Activated naive CD4-positive, alpha-beta T cell treated with Interleukin-2 at 50 U/mL for 16 hours (primary cell): Measurements from ENCODE around the gene TRPV3.
"Not testable (repeated sequence)": the region's sequence is repeated elsewhere in the genome, so short reads cannot be mapped to it uniquely, and the experiment has no call there.

ENCODE experiments used
- DNase-seq: peaks from one replicate; pipeline ENCODE4 v3.0.0-alpha.2; 2020

The TRPV3 gene

DNA sequence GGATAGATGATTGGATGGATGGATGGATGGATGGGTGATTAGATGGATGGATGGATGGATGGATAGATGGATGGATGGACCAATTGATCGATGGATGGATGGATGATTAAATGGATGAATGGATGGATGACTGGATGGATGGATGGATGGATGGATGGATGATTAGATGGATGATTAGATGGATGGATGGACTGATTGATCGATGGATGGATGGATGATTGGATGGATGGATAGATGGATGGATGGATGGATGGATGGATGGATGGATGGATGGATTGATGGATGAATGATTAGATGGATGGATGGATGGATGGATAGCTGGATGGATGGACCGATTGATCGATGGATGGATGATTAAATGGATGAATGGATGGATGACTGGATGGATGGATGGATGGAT, 38.1 kb downstream of the TRPV3 start:
- not testable (repeated sequence) for DNase-seq

DNA sequence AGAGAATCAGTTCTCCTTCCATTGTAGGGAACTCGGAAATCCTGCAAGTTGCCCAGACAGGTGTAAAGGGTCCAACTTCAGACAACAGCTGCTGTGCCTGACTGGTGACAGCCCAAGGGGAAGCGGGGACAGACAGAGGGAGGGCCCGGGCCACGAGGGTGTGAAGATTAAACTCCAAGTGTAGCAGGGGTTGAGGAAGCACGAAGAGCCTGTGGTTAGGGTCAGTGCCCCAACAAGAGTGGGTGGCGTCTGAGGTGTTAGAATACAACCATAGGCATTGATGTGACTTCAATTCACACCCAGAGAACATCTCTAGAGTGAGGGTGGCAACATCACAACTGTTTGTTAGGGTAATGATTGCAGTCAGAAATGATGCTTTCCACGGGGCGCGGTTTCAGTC, 42.7 kb downstream of the TRPV3 start:
- no peak for DNase-seq

DNA sequence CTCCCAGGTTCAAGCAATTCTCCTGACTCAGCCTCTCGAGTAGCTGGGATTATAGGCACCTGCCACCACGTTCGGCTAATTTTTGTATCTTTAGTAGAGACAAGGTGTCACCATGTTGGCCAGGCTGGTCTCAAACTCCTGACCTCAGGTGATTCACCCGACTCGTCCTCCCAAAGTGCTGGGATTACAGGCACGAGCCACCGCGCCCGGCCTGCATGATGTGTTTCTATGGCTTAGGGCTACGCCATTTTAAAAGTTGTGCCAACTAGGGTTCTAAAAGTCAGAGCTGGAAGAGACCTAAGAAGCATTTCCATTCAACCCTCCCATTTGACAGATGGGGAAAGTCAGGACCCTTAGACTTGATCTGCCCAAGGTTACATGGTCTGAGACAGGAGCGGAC, 43.4 kb downstream of the TRPV3 start:
- DNase-seq, result not testable (repeated sequence)

DNA sequence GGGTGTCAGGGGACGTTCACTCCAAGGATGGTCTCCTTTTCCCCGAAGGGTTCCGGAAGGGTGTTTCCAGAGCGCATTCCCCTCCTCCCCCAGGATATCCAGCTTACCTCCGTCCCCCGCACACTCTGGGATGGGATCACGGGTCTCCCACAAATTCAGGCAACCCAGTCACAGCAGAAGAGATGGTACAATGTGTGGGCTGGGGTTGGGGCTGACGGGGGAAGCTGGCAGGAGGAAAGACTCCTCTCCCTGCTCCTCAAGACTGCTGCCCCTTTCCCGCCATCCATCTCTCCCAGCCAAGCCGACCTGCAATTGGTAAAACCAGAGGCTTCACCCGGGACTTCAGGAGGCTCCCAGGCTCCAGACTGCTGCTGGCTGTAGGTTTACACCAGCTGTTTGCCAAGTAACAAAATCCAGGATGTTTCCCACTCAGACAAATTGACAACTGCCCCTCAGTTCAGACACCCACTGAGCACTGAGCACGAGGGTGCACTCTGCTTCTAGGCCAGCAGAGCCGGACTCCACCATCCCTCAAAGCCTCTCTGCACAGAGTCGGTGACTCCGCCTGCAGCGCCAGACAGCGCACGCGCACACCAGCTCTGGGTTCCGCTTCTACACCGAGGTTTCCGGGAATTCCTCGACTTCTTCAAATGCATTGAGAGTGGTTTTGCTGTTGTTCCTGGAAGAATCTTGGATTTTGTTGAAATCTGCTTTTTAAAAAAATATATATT, 44.1 kb downstream of the TRPV3 start:
- no peak for DNase-seq

DNA sequence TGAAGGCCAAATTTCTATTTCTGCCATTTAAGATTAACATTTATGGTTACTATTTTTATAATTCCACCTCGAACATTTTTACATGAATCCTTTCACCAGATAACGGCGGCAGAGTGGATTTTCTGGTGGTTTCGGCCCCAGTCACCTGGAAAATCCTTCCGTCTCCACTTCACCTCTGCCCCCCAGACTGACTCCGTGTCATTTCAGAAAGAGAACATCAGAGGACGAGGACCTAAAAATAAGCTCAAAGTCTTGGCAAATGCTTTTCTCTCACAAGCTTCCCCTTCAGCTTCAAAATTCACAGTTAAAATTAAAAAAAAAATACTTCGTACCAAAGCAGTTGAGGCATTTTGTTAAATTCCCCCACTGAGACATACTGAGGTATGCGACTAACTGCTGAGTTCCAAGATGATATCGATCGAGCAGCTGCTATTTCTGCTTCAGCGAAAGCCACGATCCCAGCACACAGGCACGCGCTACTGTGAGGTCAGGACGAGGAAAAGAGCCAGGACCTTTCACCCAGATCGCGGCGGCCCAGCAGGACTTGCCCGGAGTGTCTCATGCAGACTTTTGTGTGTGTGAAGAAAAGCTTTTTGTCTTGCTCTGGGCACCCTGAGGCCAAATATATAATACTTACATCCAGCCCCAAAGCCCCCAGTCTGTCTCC, 45.0 kb downstream of the TRPV3 start:
- no peak for DNase-seq

DNA sequence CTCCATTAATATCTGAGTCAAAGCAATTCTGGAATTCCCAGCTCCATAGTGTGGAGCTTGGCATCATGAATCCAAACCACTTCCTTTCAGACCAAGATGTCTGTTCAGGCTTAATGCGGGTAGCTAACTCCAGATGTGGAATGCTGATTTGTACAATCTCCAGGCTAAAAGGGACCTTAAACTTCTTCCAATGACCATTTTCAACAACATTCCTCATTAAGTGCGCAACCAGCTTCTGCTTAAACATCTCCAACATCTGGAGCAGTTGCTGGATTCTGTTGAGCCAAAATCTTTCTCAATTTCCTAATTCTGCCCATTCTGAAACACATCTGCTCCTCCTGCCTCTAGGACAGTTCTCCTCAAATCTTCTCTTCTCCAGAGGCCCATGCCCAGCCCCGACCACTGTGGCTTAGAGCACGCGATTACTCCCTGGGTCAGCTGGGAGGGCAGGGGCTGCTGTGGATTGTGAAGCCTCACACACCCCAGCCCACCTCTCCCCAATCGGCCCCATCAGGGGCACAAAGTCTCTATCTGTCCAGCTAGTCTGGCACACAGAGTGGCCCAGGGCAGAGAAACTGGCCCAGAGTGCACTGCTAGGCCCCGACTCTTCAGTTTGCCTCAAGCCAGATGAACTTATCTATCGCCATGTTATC, 45.6 kb downstream of the TRPV3 start:
- no peak for DNase-seq

DNA sequence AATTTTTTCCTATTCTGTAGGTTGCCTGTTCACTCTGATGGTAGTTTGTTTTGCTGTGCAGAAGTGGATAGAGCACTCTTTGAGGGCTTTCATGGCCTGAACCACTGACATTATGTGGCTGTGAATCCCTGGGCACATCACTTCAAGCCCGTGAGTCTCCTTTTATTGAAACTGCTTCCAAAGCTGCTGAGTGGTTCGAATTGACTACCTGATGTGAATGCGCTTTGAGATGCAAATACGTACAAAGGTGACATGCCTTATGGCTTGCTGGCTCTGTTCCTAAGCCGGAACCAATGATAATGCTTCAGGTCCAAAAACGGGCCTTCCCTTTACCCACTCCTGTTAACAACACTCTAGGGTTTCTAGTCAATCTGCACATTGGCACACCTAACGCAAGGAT, 47.5 kb downstream of the TRPV3 start:
- DNase-seq, result no peak

DNA sequence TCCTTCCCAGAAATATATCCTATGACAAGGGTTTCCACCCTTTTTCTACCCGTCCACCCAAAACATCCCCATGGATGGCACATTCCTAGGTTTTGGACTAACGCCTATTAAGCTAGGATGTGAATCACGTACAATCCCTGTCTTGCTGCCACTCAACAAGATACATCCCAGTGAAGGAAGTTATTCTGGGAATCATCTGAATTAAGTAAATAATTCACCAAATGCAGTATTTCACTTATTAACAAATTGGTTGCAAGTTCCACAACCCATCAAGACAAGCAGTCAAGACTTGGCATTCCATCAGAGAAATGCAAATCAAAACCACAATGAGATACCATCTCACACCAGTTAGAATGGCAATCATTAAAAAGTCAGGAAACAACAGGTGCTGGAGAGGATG, 49.7 kb downstream of the TRPV3 start:
- no peak for DNase-seq

DNA sequence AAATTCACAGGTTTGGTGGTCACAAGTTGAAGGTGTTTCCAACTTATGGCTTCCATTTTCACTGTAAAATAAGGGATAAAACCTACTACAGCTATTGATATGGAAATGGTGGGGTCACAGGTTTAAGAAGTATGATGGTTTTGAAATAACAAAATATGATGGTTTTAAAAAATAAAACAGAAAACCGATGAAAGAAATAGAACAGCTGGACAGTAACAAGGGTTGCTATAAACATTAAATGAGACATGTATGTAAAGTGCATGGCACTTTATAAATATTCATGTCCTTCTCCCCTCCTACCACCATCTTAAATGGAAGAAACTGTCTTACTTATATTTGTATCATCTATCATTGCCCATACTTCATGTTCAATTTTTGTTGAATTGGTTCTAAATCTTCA, 50.5 kb downstream of the TRPV3 start:
- DNase-seq, result no peak

DNA sequence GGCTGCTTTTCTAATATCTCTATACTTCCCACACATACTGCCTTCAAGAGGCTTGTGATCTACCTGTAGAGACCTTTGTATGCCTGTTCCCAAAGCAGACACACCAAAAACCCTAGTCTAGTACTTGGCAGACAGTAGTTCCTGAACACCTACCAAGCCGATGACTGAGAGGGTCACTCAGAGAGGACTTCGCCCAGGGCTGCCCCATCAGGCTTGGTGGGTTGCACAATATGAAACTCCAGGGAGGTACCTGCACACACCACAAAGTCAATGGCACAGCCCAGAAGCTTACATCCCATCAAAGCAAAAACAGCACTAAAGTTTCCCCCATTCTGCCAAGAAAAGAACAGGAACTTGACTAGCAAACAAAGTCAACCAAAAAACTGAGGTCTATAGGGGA, 51.6 kb downstream of the TRPV3 start:
- no peak for DNase-seq

DNA sequence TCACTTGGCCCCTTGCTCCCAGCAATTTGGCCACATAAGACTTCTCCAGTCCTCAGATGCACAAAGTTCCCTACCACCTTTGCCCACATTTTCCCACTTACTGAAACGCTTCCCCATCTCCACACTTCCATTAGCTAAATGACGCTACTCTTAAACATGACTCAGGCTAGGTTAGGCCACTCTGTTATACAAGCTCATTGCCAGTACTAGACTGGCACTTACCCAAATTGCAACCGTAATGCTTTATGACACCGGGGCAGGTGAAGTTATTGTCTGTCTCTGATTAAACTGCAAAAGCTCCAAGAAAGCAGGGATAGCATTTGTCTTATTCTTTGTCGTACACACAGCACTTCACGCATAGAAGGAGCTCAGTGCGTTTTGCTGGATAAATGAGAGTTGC, 52.6 kb downstream of the TRPV3 start:
- DNase-seq, result no peak

DNA sequence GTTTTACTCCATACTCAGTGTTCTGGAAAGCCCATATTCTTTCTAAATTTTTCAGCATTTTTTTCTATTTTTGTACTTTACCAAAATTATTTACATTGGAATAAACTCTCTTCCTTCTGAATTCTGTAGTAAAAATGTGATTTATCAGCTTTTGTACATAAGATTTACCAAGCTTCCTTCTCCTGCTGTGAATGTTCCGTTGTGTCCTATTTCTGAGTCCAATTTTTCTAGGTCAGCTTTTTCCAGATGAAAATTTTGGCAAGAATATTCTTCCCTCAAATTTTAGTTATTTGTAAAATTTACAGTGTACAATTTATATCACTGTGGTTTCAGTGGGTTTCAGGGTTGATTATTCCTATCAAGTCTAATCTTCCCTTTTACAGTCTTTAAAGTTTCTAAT, 54.3 kb downstream of the TRPV3 start:
- DNase-seq, result no peak

DNA sequence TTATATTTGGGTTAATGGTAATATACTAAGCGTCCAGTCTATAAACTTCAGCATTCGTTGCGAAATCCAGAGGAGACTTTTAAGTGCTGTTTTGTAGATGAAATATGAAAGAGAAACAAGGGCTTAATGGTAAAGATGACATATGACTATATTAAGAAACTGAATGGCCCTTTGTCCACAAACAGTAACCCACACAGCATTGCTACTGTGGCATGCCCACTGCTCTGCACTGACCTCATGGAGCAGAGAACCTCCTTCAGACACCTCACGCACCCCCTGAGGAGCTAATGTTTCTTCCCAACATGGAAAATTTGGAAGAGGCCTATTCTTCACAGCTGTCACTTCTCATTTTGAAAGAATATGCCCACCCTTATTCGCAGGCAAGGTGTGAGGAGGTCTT, 55.1 kb downstream of the TRPV3 start:
- DNase-seq, result no peak

DNA sequence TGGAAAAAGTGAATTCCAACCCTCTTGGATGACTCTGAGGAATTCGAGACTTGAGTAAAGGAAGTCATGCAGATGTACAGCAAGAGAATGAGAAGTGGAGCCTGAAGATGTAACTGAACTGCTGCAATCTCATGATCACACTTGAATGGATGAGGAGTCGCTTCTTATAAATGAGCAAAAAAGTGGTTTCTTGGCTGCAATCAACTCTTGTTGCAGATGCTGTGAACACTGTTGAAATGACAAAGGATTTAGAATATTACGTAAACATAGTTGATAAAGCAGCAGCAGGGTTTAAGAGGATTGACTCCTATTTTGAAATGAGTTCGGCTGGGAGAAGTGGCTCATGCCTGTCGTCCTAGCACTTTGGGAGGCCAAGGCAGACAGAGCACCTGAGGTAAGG, 56.3 kb downstream of the TRPV3 start:
- no peak for DNase-seq

DNA sequence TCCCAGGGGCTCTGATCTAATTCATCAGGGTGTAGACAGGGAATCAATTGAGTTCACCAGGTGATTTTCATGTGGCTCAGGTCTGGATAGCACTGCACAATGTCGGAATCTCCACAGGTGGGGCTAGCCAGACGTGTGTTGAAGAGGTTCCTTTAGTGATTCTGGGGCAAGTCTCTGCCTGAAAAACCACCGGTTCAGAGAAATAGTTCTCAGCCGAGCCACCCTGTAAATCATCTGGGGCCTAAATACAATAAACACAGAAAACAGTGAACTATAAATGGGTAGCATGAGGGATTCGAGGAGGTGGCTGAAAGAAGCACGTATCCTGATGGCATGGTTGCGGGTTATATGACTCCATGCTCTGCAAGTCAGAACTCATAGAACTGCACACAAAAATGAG, 60.5 kb downstream of the TRPV3 start:
- no peak for DNase-seq

DNA sequence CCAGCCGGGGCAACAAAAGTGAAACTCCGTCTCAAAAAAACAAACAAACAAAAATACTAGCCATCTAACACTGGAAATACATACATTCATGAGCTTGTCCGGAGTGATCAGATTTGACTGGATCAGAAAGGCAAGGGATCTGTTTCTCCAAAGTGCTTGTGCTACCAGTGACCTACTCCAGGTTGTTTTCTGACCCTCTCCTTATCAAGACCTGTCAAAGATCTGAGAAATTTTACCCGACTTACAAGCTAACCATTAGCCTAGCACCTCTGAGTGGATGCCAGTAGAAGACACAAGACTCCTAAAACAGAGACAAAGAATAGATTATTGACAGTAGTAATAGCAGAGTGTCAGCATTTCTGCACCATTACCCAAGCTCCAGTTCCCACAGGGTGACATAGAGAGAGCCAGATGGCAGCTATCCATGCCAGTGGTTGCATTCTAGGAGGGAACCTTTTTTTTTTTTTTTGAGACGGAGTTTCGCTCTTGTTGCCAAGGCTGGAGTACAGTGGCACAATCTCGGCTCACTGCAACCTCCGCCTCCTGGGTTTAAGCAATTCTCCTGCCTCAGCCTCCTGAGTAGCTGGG, 72.0 kb downstream of the TRPV3 start:
- DNase-seq, result no peak

DNA sequence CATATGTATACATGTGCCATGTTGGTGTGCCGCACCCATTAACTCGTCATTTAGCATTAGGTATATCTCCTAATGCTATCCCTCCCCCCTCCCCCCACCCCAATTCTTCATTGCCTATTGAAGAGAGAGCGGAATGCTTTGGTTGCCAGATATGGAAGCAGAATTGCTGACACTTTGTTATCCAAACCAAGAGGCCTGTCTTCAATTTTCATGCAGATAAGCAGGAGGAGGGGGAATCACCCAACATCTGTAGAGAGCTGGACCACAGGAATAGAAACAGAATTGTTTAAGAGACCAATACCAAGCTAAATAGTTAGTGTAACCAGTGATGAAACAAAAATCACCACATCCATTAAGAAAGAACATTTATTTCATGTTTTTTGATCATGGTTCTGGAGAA, 74.8 kb downstream of the TRPV3 start:
- no peak for DNase-seq

DNA sequence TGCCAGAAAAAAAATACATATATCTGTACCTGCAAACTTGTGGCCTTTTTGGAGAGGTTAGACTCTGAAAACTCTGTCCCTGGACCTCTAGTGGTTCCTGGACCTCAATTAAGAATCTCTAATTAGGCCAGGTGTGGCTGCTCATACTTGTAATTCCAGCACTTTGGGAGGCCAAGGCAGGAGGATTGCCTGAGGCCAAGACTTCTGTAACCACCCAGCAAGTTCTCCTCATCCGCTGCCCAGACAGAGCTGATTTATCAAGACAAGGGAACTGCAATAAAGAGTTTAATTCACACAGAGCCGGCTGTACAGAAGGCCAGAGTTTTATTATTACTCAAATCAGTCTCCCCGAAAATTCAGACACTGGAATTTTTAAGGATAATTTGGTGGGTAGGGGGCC, 77.6 kb downstream of the TRPV3 start:
- DNase-seq, result no peak

DNA sequence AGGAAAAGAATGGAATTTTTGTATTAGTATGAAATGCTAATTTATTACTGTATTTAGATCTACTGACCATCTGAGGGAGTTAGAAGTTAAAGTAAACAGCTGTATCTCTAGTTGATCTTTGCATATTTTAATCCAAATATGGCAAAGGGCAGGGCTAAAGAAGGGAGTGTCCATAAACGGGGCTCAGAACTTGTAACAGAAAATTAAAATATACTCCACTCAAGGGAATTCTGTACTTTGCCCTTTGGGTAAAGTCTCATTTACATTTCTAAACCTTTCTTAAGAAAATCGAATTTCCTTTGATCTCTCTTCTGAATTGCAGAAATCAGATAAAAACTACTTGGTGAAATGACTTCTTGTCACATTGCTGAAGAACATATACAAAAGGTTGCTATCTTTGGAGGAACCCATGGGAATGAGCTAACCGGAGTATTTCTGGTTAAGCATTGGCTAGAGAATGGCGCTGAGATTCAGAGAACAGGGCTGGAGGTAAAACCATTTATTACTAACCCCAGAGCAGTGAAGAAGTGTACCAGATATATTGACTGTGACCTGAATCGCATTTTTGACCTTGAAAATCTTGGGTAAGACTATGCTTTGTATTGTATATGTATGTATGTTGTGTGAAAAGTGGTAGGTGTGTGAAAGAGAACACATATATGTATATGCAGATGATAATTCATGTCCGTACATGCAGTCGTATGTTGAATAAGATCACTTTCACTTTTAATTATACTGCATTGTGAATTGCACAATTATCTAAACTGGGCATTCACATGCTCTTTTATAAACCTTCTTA, 81.6 kb downstream of the TRPV3 start, which contains the start of gene ASPA:
TSS of gene ASPA (plus strand) at position 186 of the 799 bp plus-strand sequence. CDS start at position 349, 163 bp downstream.
- DNase-seq, result no peak

DNA sequence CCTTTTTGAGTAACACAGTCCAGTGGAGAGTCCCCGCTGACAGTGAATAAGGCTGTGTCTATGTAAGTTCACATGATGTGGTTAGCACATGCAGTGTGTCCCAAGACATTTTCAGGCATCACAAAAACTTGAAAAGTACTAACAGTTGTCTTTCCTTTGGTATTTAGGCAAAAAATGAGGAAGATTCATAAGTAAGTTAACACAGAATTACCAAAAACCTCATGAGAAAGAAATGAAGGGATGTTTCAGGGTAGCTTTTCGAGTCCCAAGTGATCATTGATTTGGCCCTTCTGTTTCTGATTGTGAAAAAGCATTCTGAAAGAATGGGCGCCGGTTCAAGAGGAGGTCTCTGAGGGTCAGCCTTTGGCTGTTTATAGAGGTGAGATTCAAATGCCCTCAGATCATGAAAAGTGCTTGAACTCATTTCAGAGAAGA, 82.3 kb downstream of the TRPV3 start:
- DNase-seq, result no peak

DNA sequence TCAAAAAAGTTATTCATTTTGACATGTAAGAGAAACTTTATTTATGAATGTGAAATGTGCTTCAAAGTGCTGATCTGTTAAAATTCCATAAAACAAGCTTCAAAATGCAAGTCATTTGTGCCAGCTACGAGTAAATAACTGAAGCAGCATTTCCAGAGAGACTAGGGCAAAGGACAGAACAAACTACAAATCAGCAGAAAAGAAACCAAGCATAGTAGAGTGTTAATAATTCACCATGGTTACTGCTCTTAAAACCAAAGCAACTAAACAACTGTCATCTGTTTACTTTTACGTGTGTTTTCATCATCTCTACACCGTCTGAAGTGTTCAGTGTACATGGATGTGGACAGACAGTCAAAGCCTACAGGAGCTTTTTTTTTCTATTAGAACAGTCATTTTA, 83.4 kb downstream of the TRPV3 start:
- no peak for DNase-seq

DNA sequence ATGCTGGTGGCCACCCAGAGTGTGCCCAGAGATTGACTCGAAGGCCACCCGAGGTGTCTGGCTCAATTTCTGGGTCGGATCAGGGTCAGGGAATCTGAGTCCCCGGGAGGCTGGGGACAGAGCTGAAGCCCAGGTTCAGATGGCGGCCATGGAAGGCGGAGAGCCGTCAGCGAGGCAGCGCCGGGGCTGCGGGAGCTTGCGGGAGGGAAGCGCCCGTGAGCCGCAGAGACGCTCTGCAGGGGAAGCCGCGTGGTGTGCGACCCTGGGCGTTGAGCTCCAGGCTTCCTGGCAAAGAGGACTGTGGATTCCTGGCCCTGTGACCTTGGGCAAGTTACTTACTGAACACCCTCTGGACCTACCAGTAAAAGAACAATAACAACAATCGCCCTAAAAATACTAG, 85.5 kb downstream of the TRPV3 start:
- no peak for DNase-seq

DNA sequence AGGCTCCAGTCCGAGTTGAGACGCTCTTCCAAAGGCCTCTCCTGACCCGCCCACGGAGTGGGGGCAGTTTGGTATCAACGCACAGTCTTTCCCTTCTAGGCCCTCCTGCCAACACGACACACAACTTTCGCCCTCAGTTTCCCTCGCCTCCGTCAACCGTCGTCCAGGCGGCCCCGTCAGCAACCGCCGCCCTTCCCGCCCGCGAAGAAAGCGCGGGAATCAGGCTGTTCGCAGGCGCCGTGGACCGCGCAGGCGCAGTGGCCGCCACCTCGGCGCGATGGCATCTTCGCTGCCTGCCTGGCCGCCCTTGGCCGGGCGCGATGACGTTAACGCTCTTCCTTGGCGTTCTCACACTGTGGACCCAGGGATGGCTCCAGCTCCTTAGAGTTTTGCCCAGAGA, 86.0 kb downstream of the TRPV3 start, which contains the start of gene SPATA22:
TSS of gene SPATA22 (minus strand) at position 221 of the 400 bp plus-strand sequence. CDS start 2,494 bp downstream, outside the sequence.
- no peak for DNase-seq
